NCI-H2029 treated with DMSO at 0.1 percent for 48 hours (cell line): ENCODE measurements around the gene EFTUD2.

Experiments used
- DNase-seq: peaks from one replicate; lab custom pipeline; 2025; lab: John Stamatoyannopoulos, UW

EFTUD2 gene

DNA sequence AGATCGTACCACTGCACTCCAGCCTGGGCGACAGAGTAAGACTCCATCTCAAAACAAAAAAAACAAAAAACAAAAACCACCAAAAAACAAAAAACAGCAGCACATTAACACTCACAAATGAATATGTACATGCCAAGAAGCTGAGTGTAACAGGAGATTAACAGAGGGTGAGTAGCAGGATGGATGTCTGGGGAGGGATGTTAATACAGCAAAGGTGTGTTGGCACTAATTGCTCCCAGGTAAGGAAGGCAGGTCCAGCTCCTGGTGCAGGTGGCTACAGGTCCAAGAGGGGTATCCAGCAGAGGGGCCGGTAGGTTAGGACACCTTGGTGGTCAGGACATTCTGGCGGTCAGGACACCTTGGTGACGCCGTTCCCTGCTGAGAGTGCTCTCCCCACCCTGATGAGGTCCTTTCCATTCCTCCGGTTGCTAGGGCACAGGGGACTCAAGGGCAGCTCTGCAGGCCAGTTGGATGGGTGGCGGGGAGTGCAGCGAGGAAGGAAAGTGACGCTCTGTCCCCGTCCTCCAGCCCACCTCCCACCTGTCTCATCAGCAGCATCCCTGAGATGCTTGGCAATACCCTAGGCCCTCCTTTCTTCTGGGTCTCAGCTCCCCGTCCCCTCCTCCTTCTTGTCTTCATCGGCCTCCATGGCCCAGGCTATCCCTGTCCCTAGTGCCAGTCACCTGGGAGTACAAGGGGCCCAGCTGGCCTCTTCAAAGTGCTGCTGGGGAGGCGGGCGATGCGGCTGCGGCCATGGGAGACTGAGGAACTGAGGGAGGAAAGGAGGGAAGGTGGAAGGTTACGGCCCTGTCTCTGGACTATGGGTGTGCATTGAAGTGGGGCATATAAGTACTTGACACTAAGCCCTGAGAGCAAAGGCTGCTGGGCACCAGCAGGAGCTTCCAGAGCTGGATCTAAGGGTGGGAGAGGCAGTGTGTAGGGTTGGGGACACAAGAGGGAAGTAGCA lies 26.8 kb upstream of the EFTUD2 start:
- no peak for DNase-seq

- no peak for DNase-seq
Measured at GRCh38 chr17:44924107-44924544, 24.9 kb upstream of the EFTUD2 start.

GRCh38 chr17:44922746-44923470 lies 23.7 kb upstream of the EFTUD2 start:
- no peak for DNase-seq

- DNase-seq = no peak
Measured at GRCh38 chr17:44922136-44922535, 22.9 kb upstream of the EFTUD2 start.

DNA sequence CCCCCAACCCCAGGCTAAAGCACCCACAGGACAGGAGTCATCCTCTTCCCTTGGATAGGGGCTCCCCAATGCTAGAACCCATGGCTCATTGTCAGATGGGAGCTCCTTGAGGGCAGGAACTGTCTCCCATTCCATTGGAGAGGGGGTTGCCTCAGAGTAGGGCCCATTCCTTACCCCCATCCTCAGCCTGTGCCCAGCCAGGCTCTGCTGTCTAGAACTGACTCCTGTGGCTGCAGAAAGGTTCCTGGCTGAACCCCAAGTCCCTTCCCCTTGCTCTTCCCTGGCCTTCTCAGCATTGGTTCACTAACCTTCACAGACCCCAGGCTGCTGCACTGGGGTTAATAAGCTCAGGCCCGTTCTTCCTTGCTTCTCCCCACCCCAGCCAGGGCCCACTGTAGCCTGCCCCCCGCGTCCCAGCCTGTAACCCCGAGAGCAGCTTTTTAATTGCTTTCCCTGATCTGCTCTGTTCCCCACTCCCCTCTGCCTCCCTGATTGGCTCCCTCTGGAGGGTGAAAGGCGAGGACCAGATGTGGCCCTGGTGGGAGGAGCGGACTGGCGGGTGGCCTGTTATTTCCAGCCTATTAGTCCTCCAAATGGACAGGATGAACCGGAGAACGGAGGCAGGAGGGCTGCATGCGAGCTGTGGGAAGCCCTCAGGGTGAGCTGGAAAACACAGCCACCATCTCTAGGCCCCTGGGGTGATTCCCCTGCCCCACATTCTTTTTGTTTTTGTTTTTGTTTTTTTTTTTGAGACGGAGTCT lies 22.1 kb upstream of the EFTUD2 start:
- no peak for DNase-seq

DNA sequence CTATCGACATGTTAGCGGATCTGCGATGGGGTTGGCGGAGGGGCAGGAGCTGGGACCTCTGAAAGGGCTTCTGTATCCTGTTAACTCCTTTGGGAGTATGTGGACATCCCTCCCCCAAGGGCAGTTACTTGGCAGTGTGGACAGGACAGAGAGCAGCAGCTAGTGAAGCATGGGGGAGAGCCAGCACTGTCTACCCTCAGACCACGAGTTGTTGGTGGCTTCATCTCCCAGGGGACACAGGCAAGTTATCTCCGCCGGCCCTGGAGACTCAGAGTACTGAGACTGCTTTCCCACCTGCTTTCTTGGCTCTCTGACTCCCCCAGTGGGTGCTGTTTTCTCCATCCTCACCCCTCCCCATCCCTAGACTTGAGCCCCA lies 21.3 kb upstream of the EFTUD2 start:
- DNase-seq = no peak

- DNase-seq = no peak
Measured at GRCh38 chr17:44919885-44920564, 20.8 kb upstream of the EFTUD2 start.

DNA sequence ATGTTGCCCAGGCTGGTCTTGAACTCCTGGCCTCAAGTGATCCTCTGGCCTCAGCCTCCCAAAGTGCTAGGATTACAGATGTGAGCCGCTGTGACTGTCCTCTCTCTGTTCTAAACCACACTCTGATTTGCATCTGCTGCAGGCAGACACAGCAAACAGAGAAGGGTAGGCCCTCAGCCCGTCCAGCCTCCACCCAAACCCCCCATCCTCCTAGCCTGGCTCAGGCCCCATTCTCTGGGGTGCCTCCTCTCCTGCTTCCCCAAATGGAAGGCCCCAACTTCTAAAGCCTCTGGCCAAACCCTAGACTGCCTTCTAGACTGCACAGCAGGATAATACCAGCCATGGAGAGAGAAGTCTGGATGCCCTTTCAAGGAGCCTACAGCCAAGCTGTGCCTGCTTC lies 20.2 kb upstream of the EFTUD2 start:
- no peak for DNase-seq

DNA sequence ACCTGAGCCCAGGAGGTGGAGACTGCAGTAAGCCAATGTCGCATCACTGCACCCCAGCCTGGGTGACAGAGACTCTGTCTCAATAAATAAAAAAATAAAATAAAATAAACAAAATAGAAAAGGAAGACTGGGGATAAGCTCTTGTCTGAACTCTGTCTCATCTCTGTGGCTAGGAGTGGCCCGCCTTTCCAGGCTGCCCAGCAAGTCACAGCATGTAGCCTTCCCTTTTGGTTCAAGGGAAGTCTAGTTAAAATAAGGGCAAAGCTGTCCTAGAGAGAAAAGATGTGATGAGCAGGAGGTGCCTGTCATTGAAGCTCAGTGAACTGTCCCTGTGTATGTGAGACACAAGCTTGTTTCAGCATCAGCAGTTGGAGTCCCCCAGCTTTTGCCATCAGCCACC lies 18.8 kb upstream of the EFTUD2 start:
- DNase-seq = no peak

DNA sequence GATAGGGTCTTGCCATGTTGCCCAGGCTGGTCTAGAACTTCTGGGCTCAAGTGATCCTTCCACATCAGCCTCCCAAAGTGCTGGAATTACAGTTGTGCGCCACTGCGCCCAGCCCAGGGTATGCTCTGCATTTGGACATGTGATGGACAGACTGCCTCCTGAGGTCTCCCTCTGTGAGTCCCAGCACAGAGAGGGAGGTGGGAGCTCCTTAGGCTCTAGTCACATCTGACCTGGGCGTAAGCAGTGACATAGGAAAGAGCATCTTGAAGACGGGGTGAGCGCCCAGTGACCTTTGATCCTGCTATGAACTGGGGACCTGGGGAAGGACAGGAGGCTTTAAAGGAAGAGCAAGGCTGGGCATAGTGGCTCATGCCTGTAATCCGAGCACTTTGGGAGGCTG lies 18.2 kb upstream of the EFTUD2 start:
- DNase-seq = no peak

DNA sequence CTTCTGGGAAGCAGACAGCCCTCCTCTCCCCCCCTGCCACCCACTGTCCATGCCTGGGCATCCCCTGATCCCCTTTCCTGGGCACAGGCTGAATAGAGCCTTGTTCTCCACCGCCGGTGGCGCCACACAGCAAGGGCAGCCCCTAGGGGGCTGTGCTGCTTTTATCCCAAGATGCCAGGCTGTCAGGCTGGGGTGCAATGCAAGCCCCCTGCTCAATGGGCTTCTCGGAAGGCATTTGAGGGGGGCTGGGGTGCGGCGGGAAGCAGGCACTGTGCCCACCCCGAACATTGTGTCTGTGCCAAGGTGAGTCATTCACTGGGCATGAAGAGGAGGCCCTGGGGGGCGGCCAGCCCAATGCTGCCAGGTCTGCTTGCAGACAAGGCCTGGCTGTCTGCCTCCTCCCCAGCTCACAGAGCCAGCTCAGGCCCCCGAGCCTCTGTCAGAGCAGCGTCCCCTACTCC lies 17.6 kb upstream of the EFTUD2 start:
- DNase-seq = no peak

- no peak for DNase-seq
Measured at GRCh38 chr17:44915862-44916780, 16.9 kb upstream of the EFTUD2 start.

GRCh38 chr17:44915321-44915726 lies 16.1 kb upstream of the EFTUD2 start, which contains the start of gene GFAP:
TSS of gene GFAP (minus strand) at chr17:44915500. CDS start at chr17:44915486, 14 bp downstream.
- DNase-seq = no peak

- DNase-seq = no peak
Measured at GRCh38 chr17:44914698-44915271, 15.5 kb upstream of the EFTUD2 start.

GRCh38 chr17:44914148-44914547 lies 14.9 kb upstream of the EFTUD2 start:
- no peak for DNase-seq

DNA sequence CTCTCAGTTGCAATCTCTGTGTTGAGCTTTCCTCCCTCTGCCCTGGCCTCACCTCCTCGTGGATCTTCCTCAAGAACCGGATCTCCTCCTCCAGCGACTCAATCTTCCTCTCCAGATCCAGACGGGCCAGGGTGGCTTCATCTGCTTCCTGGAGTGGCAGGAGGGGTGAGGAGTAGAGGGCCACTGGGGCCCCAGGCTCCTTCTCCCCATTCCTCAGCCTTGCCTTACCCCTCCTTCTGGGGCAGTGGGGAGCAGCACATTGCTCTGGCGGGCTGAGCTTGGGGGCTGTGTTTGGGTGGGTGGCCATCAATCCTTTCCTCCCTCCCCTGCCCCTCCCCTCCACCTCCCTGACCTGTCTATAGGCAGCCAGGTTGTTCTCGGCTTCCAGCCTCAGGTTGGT lies 14.4 kb upstream of the EFTUD2 start:
- no peak for DNase-seq

GRCh38 chr17:44912763-44913544 lies 13.7 kb upstream of the EFTUD2 start:
- no peak for DNase-seq

GRCh38 chr17:44911133-44912001 lies 12.1 kb upstream of the EFTUD2 start:
- no peak for DNase-seq
